NB4 (cell line): ENCODE measurements around the gene NRP1.

Experiments used
- DNase-seq: peaks from one replicate; pipeline ENCODE4 v3.0.0; 2010; ENCODE audit warnings: low read depth
- H3K4me3 ChIP-seq: one replicate; pipeline ENCODE4 v1.5.1; 2011; ENCODE audit warnings: mild to moderate bottlenecking, low read depth, low read length, moderate library complexity
- MYC ChIP-seq: IDR thresholded peaks from 2 replicates; pipeline ENCODE4 v1.6.1; 2011; ENCODE audit warnings: low read depth, low read length
- POLR2A ChIP-seq: IDR thresholded peaks from 2 replicates; pipeline ENCODE4 v1.6.1; 2011; ENCODE audit warnings: mild to moderate bottlenecking; ENCODE audit not compliant: insufficient read length; ENCODE audit errors: extremely low read depth
- TF ChIP-seq, protein P1 (sequence below): IDR thresholded peaks from one replicate; pipeline ENCODE4 v1.5.1; 2012; ENCODE audit warnings: low read depth, low read length
- TF ChIP-seq, protein P2 (sequence below): IDR thresholded peaks from 2 replicates; pipeline ENCODE4 v1.6.1; 2011; ENCODE audit warnings: low read depth, low read length

Gene NRP1

DNA sequence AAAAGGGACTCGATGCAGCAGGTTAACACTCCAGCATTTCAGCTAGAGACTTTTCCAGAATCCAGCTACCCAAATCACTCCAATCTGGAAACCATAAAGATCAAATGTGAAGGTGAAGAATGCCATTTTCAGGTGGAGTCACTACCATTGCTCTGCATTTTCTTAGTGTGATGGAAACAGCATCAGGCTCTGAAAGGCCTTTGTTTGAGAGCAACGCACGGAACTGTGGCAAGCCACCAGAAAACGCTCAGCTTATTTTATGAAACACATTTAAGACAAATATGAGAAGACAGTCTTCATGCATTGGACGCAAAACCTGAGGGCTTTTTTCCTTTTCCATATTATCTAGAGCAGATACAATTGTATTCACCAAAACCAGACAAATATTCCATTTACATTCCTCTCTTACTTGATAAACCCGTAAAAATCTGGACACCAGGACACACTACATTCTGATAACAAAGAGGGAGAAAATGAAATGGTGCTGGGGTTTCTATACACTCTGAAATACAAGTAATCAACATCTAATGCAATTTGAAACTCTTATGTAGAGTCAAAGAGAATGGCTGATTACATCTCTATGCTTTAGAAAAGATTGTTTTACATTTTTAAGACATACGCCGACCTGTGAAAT lies 99.1 kb downstream of the NRP1 start:
- H3K4me3 ChIP-seq, result no peak overlapping the region
- no peak for DNase-seq
- TF ChIP-seq, protein P1, sequence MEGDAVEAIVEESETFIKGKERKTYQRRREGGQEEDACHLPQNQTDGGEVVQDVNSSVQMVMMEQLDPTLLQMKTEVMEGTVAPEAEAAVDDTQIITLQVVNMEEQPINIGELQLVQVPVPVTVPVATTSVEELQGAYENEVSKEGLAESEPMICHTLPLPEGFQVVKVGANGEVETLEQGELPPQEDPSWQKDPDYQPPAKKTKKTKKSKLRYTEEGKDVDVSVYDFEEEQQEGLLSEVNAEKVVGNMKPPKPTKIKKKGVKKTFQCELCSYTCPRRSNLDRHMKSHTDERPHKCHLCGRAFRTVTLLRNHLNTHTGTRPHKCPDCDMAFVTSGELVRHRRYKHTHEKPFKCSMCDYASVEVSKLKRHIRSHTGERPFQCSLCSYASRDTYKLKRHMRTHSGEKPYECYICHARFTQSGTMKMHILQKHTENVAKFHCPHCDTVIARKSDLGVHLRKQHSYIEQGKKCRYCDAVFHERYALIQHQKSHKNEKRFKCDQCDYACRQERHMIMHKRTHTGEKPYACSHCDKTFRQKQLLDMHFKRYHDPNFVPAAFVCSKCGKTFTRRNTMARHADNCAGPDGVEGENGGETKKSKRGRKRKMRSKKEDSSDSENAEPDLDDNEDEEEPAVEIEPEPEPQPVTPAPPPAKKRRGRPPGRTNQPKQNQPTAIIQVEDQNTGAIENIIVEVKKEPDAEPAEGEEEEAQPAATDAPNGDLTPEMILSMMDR, result no peak
- TF ChIP-seq MYC (no peak), POLR2A (no peak)
- TF ChIP-seq, protein P2, sequence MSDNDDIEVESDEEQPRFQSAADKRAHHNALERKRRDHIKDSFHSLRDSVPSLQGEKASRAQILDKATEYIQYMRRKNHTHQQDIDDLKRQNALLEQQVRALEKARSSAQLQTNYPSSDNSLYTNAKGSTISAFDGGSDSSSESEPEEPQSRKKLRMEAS, result no peak

DNA sequence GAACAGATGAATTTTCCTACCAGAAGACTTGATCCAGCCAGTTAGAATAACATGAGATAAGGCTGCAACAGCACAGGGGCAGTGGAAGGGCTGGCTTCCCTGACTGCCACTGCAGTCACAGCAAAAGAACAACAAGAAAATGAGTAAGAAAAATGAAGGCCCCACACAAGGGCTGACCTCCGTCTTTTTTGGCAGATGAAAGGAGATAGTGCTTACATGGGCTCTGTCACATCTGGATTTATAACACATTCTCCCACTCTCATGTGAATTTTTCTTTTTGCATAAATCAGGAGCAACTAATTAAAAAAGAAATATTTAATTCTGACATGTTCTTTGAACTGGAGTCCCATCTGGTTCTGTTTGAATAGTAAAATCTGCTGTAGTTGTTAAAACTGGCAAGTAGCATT lies 99.6 kb downstream of the NRP1 start:
- DNase-seq, result no peak
- H3K4me3 ChIP-seq, result no peak overlapping the region
- no peak for TF ChIP-seq POLR2A

DNA sequence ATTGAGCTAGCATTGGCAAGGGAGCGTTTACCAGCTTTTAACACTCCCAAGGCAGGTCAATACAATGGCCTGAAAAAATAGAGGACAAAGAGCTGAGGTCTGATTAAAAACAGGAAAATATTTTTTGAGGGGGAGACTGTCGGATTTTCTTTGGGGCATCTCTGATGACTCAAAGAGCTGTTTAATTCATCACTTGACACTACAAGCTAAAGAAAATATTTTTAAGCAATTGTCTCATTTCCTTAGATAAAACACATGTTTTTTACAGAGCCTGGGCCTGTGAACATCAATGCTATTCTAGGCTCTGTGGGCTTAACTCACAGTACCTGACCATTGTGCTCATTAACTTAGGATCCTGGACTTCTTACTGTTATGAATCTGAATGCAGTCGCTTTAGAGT lies 100.8 kb downstream of the NRP1 start:
- no peak for DNase-seq
- TF ChIP-seq POLR2A, result no peak
- TF ChIP-seq, protein P1, result no peak
- TF ChIP-seq, protein P2, result no peak
- no peak for TF ChIP-seq MYC
- no peak overlapping the region for H3K4me3 ChIP-seq

DNA sequence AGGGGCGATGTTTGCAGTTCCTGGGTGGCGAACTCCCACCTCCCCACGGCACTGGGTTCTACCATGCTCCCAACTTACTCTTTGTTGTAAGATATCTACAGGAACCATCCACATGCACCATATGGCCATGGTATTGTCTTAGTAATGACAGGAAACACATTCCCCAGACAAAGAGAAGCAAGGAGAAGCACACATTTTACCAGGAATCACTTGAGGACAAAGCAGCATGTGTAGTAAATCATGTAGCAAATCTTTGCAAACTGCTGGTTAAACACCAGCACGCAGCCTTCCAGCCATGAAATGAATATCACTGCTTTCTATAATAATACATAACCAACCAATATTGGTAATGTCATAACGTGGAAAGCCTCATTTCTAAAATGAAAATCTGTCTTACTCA lies 101.2 kb downstream of the NRP1 start:
- DNase-seq, result no peak
- TF ChIP-seq, protein P2, result no peak
- no peak for TF ChIP-seq MYC
- TF ChIP-seq POLR2A, result no peak
- TF ChIP-seq, protein P1, result no peak

DNA sequence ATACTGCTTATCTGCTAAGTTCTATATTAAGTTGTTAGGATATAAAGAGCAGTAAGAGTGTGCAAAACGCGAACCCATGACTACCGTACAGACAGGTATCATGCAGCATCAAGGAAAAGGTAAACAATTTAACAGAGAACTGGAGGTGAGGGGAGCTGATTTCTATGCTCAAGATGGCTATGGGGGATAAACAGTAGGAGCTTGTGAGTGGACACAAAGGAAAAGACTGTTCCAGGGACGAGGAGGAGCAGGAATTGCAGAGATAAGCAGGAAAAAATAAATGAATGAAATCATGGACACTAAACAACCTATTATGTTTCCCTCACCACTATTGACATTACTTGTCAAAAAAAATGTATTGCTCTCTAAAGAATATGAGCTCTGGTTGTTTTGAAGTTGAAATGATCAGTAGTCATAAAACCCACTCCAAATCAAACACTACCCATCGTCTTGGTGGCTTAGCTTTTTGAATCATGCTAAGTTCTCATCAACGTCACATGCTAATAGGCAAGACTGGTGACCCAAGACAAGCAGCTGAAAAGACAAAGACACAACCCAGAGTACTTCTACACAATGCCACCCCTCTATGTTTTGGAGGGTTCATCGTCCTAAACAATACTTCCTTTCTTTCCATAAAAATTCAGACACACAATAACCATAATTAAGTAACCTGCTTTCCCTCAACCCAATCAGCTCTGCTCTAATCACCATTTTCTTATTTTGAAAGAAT lies 102.7 kb downstream of the NRP1 start:
- no peak overlapping the region for H3K4me3 ChIP-seq
- TF ChIP-seq POLR2A (no peak), MYC (no peak)
- TF ChIP-seq, protein P1, result no peak
- TF ChIP-seq, protein P2, result no peak
- no peak for DNase-seq

More for the DNA sequence above, 101.2 kb downstream of the NRP1 start:
- no peak overlapping the region for H3K4me3 ChIP-seq

DNA sequence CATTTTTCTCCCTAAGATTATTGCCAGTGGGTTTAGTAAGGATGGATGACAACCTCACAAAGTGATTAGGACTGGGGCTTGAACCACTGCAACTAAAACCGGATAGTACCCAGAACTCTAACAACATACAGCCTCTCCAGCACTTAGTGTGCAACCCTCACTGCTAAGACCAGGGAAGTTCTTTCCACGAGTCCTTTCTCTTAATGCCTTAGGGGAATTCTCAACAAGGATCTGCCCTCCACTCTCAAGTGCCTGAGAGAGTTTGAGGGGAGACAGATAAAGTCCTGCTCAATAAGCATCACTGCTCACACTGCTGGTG lies 104.6 kb downstream of the NRP1 start:
- TF ChIP-seq, protein P2, result no peak
- TF ChIP-seq POLR2A (no peak), MYC (no peak)
- TF ChIP-seq, protein P1, result no peak
- no peak overlapping the region for H3K4me3 ChIP-seq
- DNase-seq, result no peak
